K562 (cell line): ENCODE results near the gene DOCK4. TPM values are rescaled to one million over a fixed set of nuclear protein-coding genes. Genes with fewer than 3 reads are reported as not detected.

ENCODE experiments used
- ATAC-seq: fragments of 200-7000 bp; cut with Tn5 transposase; 3 replicates; pipeline ENCODE4 v1.9.1; 2020; ENCODE audit warnings: moderate library complexity
- BruUV-seq: library from RNA; stranded (reverse); fragments of 400-500 nt; replicated peaks from 2 replicates; lab custom pipeline; 2021; lab: Mats Ljungman, UMichigan
- CTCF ChIA-PET: fragments of 300-600 bp; formaldehyde crosslinking; extraction: SDS; loops from one replicate; lab custom pipeline; 2021; ENCODE audit warnings: low intra/inter-chr PET ratio; lab: Yijun Ruan, JAX
- POLR2A ChIA-PET: fragments of 300-600, 350-650 bp; sonication (Branson Sonifier 250); formaldehyde crosslinking; extraction: SDS; loops from one replicate; lab custom pipeline; 2021; ENCODE audit warnings: antibody characterized with exemption, inconsistent platforms; lab: Yijun Ruan, JAX
- DNase-seq, 4 experiments: peaks; one replicate each; pipeline versions ENCODE4 v3.0.0 to v3.0.0-alpha.2; 2011 to 2018; ENCODE audit warnings: low spot score in 3 of 4, mixed read lengths in 3 of 4; ENCODE audit errors: extremely low read depth in 1 of 4
- FAIRE-seq: peaks from 2 replicates; lab custom pipeline; 2011; peaks lifted over from hg19 to GRCh38; lab: Jason Lieb, UNC
- H2AFZ ChIP-seq: 2 replicates; pipeline ENCODE4 v1.6.0; 2011; ENCODE audit warnings: low read depth, low read length, control low read depth, inconsistent platforms
- H3K27ac ChIP-seq: fragments of 200-600 bp; 3 replicates; pipeline ENCODE4 v1.8.0; 2011; ENCODE audit warnings: low read depth, mild to moderate bottlenecking, control low read depth, inconsistent platforms, low read length, moderate library complexity, mixed read lengths; ENCODE audit errors: extremely low read depth
- H3K27me3 ChIP-seq, 2 experiments: fragments of 300-600 bp in 1 of 2; 2 replicates in 1 of 2; 3 replicates in 1 of 2; pipeline versions ENCODE4 v1.6.0 to v1.8.0; 2011; ENCODE audit warnings: inconsistent platforms in 2 of 2, low read length in 2 of 2, mild to moderate bottlenecking in 1 of 2, mixed read lengths in 1 of 2, moderate library complexity in 1 of 2; ENCODE audit not compliant: control insufficient read depth in 2 of 2, insufficient read depth in 2 of 2
- H3K36me3 ChIP-seq: fragments of 300-600 bp; 3 replicates; pipeline ENCODE4 v1.8.0; 2011; ENCODE audit warnings: mild to moderate bottlenecking, low read length, inconsistent platforms; ENCODE audit not compliant: control insufficient read depth, insufficient read depth
- H3K4me1 ChIP-seq, 2 experiments: fragments of 200-600 bp in 1 of 2; replicated peaks in 1 of 2; 2 replicates in 1 of 2; 3 replicates in 1 of 2; pipeline versions ENCODE4 v1.5.1 to v1.8.0; 2011; ENCODE audit warnings: inconsistent platforms in 2 of 2, low read length in 2 of 2, mild to moderate bottlenecking in 1 of 2, mixed read lengths in 1 of 2, moderate library complexity in 1 of 2; ENCODE audit not compliant: control insufficient read depth in 2 of 2, insufficient read depth in 2 of 2
- H3K4me2 ChIP-seq: 2 replicates; pipeline ENCODE4 v1.6.1; 2011; ENCODE audit warnings: low read length, control low read depth, inconsistent platforms, mixed read lengths; ENCODE audit not compliant: insufficient read depth
- H3K4me3 ChIP-seq: fragments of 200-600 bp; sonication (generic), shearing (Covaris generic); 2 replicates; pipeline ENCODE4 v1.5.1; 2016; ENCODE audit warnings: control low read depth, inconsistent platforms
- H3K79me2 ChIP-seq: fragments of 200-600 bp; 3 replicates; pipeline ENCODE4 v1.8.0; 2011; ENCODE audit warnings: low read length, inconsistent platforms; ENCODE audit not compliant: control insufficient read depth, insufficient read depth
- H3K9ac ChIP-seq, 2 experiments: 2 replicates each; pipeline versions ENCODE4 v1.6.0 to v1.6.1; 2011; ENCODE audit warnings: low read depth in 2 of 2, low read length in 2 of 2, control low read depth in 1 of 2, inconsistent platforms in 1 of 2, mild to moderate bottlenecking in 1 of 2, mixed read lengths in 1 of 2; ENCODE audit not compliant: insufficient read depth in 1 of 2
- H3K9me1 ChIP-seq: one replicate; pipeline ENCODE4 v1.6.0; 2011; ENCODE audit warnings: inconsistent platforms, mild to moderate bottlenecking, low read length, moderate library complexity; ENCODE audit not compliant: control insufficient read depth, insufficient read depth
- H3K9me3 ChIP-seq: replicated peaks from 2 replicates; pipeline ENCODE4 v1.5.1; 2011; ENCODE audit warnings: low read depth, low read length, inconsistent platforms; ENCODE audit not compliant: control insufficient read depth, insufficient read depth
- H4K20me1 ChIP-seq: replicated peaks from 2 replicates; pipeline ENCODE4 v1.6.1; 2011; ENCODE audit warnings: low read length, inconsistent platforms, mixed read lengths; ENCODE audit not compliant: control insufficient read depth, insufficient read depth
- ATF1 ChIP-seq, 2 experiments: fragments of 450-650 bp in 1 of 2; IDR thresholded peaks; 2 replicates each; pipeline ENCODE4 v1.6.1; 2016; ENCODE audit warnings: missing compliant biosample characterization in 1 of 2, missing genetic modification characterization in 1 of 2
- TFE3 ChIP-seq: fragments of 450-650 bp; formaldehyde crosslinking; IDR thresholded peaks from 2 replicates; pipeline ENCODE4 v1.4.0; 2020; ENCODE audit warnings: mild to moderate bottlenecking, mixed read lengths
- WGBS: fragments of 100-300 bp; shearing (Covaris generic); methylation state at CpG from one replicate; pipeline ENCODE4 v1.1.6; 2016; ENCODE audit warnings: low coverage, mixed read lengths; ENCODE audit not compliant: insufficient coverage; ENCODE audit errors: missing lambda C conversion rate; 5-methylcytosine and 5-hydroxymethylcytosine counted together
- in situ Hi-C: fragments of 300-500 bp; cut with MboI; formaldehyde crosslinking; loops from 4 replicates; pipeline ENCODE4 v1.15.0; 2018; ENCODE audit warnings: inconsistent platforms, mixed read lengths
- intact Hi-C: fragments of 100-400 bp; cut with micrococcal nuclease; formaldehyde crosslinking; loops from 2 replicates; pipeline ENCODE4 v1.14.2; 2022
- polyA plus RNA-seq, 8 experiments: library from polyadenylated mRNA; depleted of rRNA in 4 of 8; stranded (reverse) in 5 of 8; unstranded in 3 of 8; fragments of >200 nt; fragmentation: Nextera tagmentation in 2 of 8; fragmentation: Illumina TruSeq in 1 of 8; extraction: Ambion mirVana in 2 of 8; extraction: Trizol in 1 of 8; gene quantifications; 2 replicates each; pipeline versions ENCODE4 v1.2.1 to v1.2.3, GENCODE V29; 2011 to 2014; ENCODE audit warnings: inconsistent platforms in 1 of 8, missing spikeins in 1 of 8
- total RNA-seq, 7 experiments: library from RNA; depleted of rRNA in 6 of 7; stranded (reverse); fragments of >200 nt in 6 of 7; fragmentation: Illumina TruSeq in 2 of 7; extraction: Trizol in 2 of 7; gene quantifications; 2 replicates each; pipeline versions ENCODE4 v1.2.1 to v1.2.3, GENCODE V29; 2011 to 2021; ENCODE audit warnings: low replicate concordance in 1 of 7

Gene DOCK4
- total and polyA plus RNA-seq, 9 of the 15 experiments (the other 6 are each of a cell fraction or from before 2014, with no cell fraction given): 0.42 to 5.7 (median 2.3) TPM

- Histone ChIP-seq H3K4me1 (no peaks in the 10 kb centered on the region), H3K4me2 (no peak overlapping the region), H3K36me3 (no peaks in the 10 kb centered on the region), H3K4me3 (no peak overlapping the region), H2AFZ (no peak overlapping the region), H3K79me2 (no peaks in the 10 kb centered on the region), H3K27ac (no peak overlapping the region), H3K9ac (no peak overlapping the region), H3K9me1 (no peaks in the 10 kb centered on the region), H3K27me3 (peaks cover 0 to 5% of the 10 kb centered on the region in 2 experiments; a peak in 3 of 5 replicates), H3K9me3 (no peaks in the 10 kb centered on the region), H4K20me1 (no peaks in the 10 kb centered on the region)
- POLR2A ChIA-PET: no interaction called here
- WGBS: 5% methylated on average over 1 of the region's 1 CpG
- intact Hi-C loops: loop anchor here (10.0 kb wide), 1 partner anchor 559 kb away; no protein-coding TSS in a partner anchor
- CTCF ChIA-PET: no interaction called here
- DNase-seq (no peak), FAIRE-seq (no peak), ATAC-seq (no peak)
- in situ Hi-C loops: no loop called here
- no TSS peak for BruUV-seq
- TF ChIP-seq TFE3 (CRISPR knock-in tag) (peak; percentile 64), ATF1 (CRISPR knock-in tag; IDR thresholded peaks at IDR 0.05) (no peak), ATF1 (tag; IDR thresholded peaks at IDR 0.05) (no peak)
Observed at GRCh38 chr7:111865430-111865829, 340.8 kb downstream of the DOCK4 start.
